ENCODE measurements around the gene ADH4. TPM values are rescaled to one million over a fixed set of nuclear protein-coding genes. Genes with fewer than 3 reads are reported as not detected.

Gene ADH4
- total RNA-seq, 1 experiment from 2014 or later: not detected

GRCh38 chr4:99148550-99148949 is 4.5 kb upstream of the ADH4 start:
- H3K27ac ChIP-seq (ENCODE audit: low read length): no peak overlapping the region
- H3F3A ChIP-seq (ENCODE audit: low read length, unreplicated experiment): no peaks in the 10 kb centered on the region
- POLR2A ChIA-PET (ENCODE audit: unreplicated experiment): no interaction called here
- DNase-seq (no peak), ATAC-seq (no peak)
- H3K27me3 ChIP-seq (ENCODE audit: low read length): no peaks in the 10 kb centered on the region
- no TSS peak for BruUV-seq (replicated peaks)
- no peak overlapping the region for H3K4me3 ChIP-seq (ENCODE audit: low read length)
- intact Hi-C loops (cut with micrococcal nuclease): no loop called here
- no peaks in the 10 kb centered on the region for H3K79me2 ChIP-seq (ENCODE audit: low read length)
- CTCF ChIA-PET: no interaction called here
- 0 out of 2 replicates have a peak, but pooled peaks cover 3% of the 10 kb centered on the region for H3K9me3 ChIP-seq (ENCODE audit: low read length)
- no peaks in the 10 kb centered on the region for H3K36me3 ChIP-seq (ENCODE audit: low read depth, low read length)
- no peak overlapping the region for H3K9ac ChIP-seq (ENCODE audit: low read length)
- no peaks in the 10 kb centered on the region; the same call in 1 of the 2 replicates for H3K4me1 ChIP-seq (ENCODE audit: insufficient read depth, low read length)
- no peak for TF ChIP-seq EZH2phosphoT487 (IDR thresholded peaks at IDR 0.05; ENCODE audit: borderline replicate concordance, low read length)
- no peak for TF ChIP-seq EZH2 (IDR thresholded peaks at IDR 0.05; ENCODE audit: low read length, unreplicated experiment)
- TF ChIP-seq CTCF (conservative IDR thresholded peaks at IDR 0.05; ENCODE audit: low read depth, low read length): no peak
- no peaks in the 10 kb centered on the region for H4K20me1 ChIP-seq (ENCODE audit: low read length)
- no peak overlapping the region for H2AFZ ChIP-seq (ENCODE audit: low read length)
- no peaks in the 10 kb centered on the region for H3K9me2 ChIP-seq (replicated peaks; ENCODE audit: low read length)
- no peak overlapping the region for H3K4me2 ChIP-seq (ENCODE audit: low read length)

- Histone ChIP-seq H2AFZ (ENCODE audit: low read length) (no peak overlapping the region), H3K9me2 (replicated peaks; ENCODE audit: low read length) (no peaks in the 10 kb centered on the region), H3F3A (ENCODE audit: low read length, unreplicated experiment) (no peaks in the 10 kb centered on the region), H3K4me2 (ENCODE audit: low read length) (no peak overlapping the region), H3K36me3 (ENCODE audit: low read depth, low read length) (no peaks in the 10 kb centered on the region), H3K4me3 (ENCODE audit: low read length) (no peak overlapping the region), H4K20me1 (ENCODE audit: low read length) (no peaks in the 10 kb centered on the region), H3K9ac (ENCODE audit: low read length) (no peak overlapping the region), H3K79me2 (ENCODE audit: low read length) (no peaks in the 10 kb centered on the region), H3K27me3 (ENCODE audit: low read length) (no peaks in the 10 kb centered on the region), H3K9me3 (ENCODE audit: low read length) (no peaks in the 10 kb centered on the region), H3K4me1 (ENCODE audit: insufficient read depth, low read length) (no peaks in the 10 kb centered on the region; the same call in 1 of the 2 replicates), H3K27ac (ENCODE audit: low read length) (no peak overlapping the region)
- ATAC-seq (no peak), DNase-seq (no peak)
- intact Hi-C loops (cut with micrococcal nuclease): no loop called here
- no peak for TF ChIP-seq EZH2 (IDR thresholded peaks at IDR 0.05; ENCODE audit: low read length, unreplicated experiment)
- CTCF ChIA-PET: no interaction called here
- POLR2A ChIA-PET (ENCODE audit: unreplicated experiment): no interaction called here
- no TSS peak for BruUV-seq (replicated peaks)
Measured at GRCh38 chr4:99144587-99144986, 490 bp upstream of the ADH4 start.

- H3K36me3 ChIP-seq (ENCODE audit: low read depth, low read length): no peaks in the 10 kb centered on the region
- H4K20me1 ChIP-seq (ENCODE audit: low read length): no peaks in the 10 kb centered on the region
- ATAC-seq (no peak), DNase-seq (no peak)
- no TSS peak for BruUV-seq (replicated peaks)
- no peaks in the 10 kb centered on the region for H3K4me1 ChIP-seq (ENCODE audit: insufficient read depth, low read length)
- no peaks in the 10 kb centered on the region for H3K79me2 ChIP-seq (ENCODE audit: low read length)
- ChIA-PET POLR2A (ENCODE audit: unreplicated experiment) (no interaction called here), CTCF (no interaction called here)
- intact Hi-C loops (cut with micrococcal nuclease): no loop called here
- H3K9ac ChIP-seq (ENCODE audit: low read length): no peak overlapping the region
- TF ChIP-seq EZH2phosphoT487 (IDR thresholded peaks at IDR 0.05; ENCODE audit: borderline replicate concordance, low read length) (no peak), CTCF (conservative IDR thresholded peaks at IDR 0.05; ENCODE audit: low read depth, low read length) (no peak), EZH2 (IDR thresholded peaks at IDR 0.05; ENCODE audit: low read length, unreplicated experiment) (no peak)
- H3K9me2 ChIP-seq (replicated peaks; ENCODE audit: low read length): no peaks in the 10 kb centered on the region
- no peak overlapping the region for H3K4me2 ChIP-seq (ENCODE audit: low read length)
- no peak overlapping the region for H3K27ac ChIP-seq (ENCODE audit: low read length)
- no peak overlapping the region for H2AFZ ChIP-seq (ENCODE audit: low read length)
- H3K27me3 ChIP-seq (ENCODE audit: low read length): no peaks in the 10 kb centered on the region
- no peak overlapping the region for H3K4me3 ChIP-seq (ENCODE audit: low read length)
- H3F3A ChIP-seq (ENCODE audit: low read length, unreplicated experiment): no peaks in the 10 kb centered on the region
- H3K9me3 ChIP-seq (ENCODE audit: low read length): no peaks in the 10 kb centered on the region
Measured at GRCh38 chr4:99136329-99136728, 7.8 kb downstream of the ADH4 start.

All from PC-3 (cell line).